ENCODE measurements around the gene TBC1D22B.

DNA sequence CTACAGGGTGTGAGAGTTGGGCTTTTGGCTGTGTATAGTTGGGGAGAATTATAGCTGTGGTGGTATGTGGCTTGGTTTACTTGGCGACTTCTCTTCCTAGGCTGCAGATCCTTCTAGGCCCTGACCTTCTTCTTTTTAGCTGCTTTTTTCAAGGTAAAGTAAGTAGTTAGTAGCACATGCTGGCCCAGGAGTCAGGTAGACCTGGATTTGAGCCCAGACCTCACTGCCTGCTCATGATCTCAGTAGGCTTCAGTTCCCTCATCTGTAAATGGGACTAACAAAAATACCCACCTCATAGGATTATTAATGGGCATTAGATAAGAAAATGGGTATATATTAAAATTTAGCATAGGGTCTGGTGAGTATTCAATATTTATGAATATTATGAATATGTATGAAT, 17.8 kb downstream of the TBC1D22B start:
- TF ChIP-seq POLR2A (IDR thresholded peaks at IDR 0.05; ENCODE audit: extremely low read depth, insufficient read length) (no peak), MAX (IDR thresholded peaks at IDR 0.05; ENCODE audit: low read depth, low read length) (no peak)
- TF ChIP-seq, protein P1, sequence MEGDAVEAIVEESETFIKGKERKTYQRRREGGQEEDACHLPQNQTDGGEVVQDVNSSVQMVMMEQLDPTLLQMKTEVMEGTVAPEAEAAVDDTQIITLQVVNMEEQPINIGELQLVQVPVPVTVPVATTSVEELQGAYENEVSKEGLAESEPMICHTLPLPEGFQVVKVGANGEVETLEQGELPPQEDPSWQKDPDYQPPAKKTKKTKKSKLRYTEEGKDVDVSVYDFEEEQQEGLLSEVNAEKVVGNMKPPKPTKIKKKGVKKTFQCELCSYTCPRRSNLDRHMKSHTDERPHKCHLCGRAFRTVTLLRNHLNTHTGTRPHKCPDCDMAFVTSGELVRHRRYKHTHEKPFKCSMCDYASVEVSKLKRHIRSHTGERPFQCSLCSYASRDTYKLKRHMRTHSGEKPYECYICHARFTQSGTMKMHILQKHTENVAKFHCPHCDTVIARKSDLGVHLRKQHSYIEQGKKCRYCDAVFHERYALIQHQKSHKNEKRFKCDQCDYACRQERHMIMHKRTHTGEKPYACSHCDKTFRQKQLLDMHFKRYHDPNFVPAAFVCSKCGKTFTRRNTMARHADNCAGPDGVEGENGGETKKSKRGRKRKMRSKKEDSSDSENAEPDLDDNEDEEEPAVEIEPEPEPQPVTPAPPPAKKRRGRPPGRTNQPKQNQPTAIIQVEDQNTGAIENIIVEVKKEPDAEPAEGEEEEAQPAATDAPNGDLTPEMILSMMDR (IDR thresholded peaks at IDR 0.05; ENCODE audit: low read depth, low read length), result no peak
